Mucosa of rectum (tissue), 2 donors: ENCODE measurements around the gene DRC1.
"Not testable (repeated sequence)": the region's sequence is repeated elsewhere in the genome, so short reads cannot be mapped to it uniquely, and the experiment has no call there.

ENCODE experiments used
- H3K27ac ChIP-seq, 2 donors: one replicate each; pipeline ENCODE4 v1.7.0; 2013; ENCODE audit warnings: inconsistent platforms in 2 of 2, low read depth in 2 of 2, low read length in 2 of 2
- H3K27me3 ChIP-seq, 2 donors: one replicate each; pipeline ENCODE4 v1.7.0; 2013; ENCODE audit warnings: low read length in 2 of 2; ENCODE audit not compliant: control insufficient read depth in 2 of 2, insufficient read depth in 2 of 2
- H3K36me3 ChIP-seq, 2 donors: one replicate each; pipeline ENCODE4 v1.7.0; 2013; ENCODE audit warnings: low read length in 2 of 2; ENCODE audit not compliant: control insufficient read depth in 2 of 2, insufficient read depth in 2 of 2
- H3K4me1 ChIP-seq, 2 donors: one replicate each; pipeline ENCODE4 v1.7.0; 2013; ENCODE audit warnings: low read length in 2 of 2, mild to moderate bottlenecking in 1 of 2; ENCODE audit not compliant: control insufficient read depth in 2 of 2, insufficient read depth in 2 of 2
- H3K4me3 ChIP-seq, 2 donors: one replicate each; pipeline ENCODE4 v1.7.0; 2013; ENCODE audit warnings: low read length in 2 of 2
- H3K9ac ChIP-seq, 2 donors: one replicate each; pipeline ENCODE4 v1.7.0; 2013; ENCODE audit warnings: low read length in 2 of 2, low read depth in 1 of 2, mild to moderate bottlenecking in 1 of 2
- H3K9me3 ChIP-seq, 2 donors: one replicate each; pipeline ENCODE4 v1.7.0; 2013; ENCODE audit warnings: low read length in 2 of 2; ENCODE audit not compliant: control insufficient read depth in 2 of 2
- donor health status: healthy.
- donor health status: Normal muscosa, but diverticular disease.

DRC1 gene

DNA sequence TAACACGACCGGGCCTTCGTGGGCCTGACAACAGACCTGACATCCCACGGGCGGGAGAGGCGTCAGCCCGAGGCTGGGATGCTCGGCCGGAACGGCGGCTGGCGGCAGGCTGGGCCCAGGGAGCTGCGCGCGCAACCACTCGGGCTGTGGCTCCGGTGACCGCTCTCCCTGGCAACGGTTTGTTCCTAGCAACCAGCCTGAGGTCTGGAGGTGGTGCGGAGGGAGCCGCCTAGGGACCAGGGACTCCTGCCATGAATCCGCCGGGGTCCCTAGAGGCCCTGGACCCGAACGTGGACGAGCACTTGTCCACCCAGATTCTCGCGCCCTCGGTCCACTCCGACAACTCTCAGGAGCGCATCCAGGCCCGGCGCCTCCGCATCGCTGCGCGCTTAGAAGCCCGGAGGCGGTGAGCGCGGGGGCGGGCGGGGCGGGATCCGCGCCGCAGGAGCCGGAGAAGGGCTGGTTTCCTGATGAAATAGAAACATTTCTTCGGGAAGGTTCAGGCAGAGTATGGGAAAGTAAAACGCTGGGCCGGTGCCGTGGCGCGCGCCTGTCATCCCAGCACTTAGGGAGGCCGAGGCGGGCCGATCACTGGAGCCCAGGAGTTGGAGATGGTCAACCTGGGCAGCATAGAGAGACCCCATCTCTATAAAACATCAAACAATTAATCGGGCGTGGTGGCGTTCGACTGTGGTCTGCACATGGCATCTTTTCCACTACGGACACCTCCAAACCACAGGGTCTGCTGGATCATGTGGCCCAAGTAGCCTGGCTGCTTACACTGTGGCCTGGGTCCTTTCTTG is at the start of gene DRC1:
DRC1 (plus strand) TSS at position 182 of the 803 bp plus-strand sequence; CDS start at position 252, 70 bp downstream.
- Histone ChIP-seq H3K4me3 (peak within 1 kb of the TSS in 1 of 2 donors; percentile 5), H3K9ac (no peak within 1 kb of the TSS), H3K27me3 (peaks cover 0 to 5% of the 10 kb centered on the region in 2 donors)

GRCh38 chr2:26352892-26353291 is 48.8 kb upstream of the DRC1 start:
- Histone ChIP-seq H3K27me3 (no peaks in the 10 kb centered on the region), H3K4me1 (peaks cover 0 to 1% of the 10 kb centered on the region in 2 donors), H3K4me3 (no peak overlapping the region), H3K9ac (no peak overlapping the region), H3K9me3 (no peaks in the 10 kb centered on the region), H3K36me3 (no peaks in the 10 kb centered on the region), H3K27ac (no peak overlapping the region)

More for the DNA sequence above, at the start of gene DRC1:
- no peaks in the 10 kb centered on the region for H3K36me3 ChIP-seq
- no peaks in the 10 kb centered on the region for H3K4me1 ChIP-seq
- H3K9me3 ChIP-seq = no peaks in the 10 kb centered on the region
- H3K27ac ChIP-seq = no peak within 1 kb of the TSS

- not testable (repeated sequence) for H3K36me3 ChIP-seq, H3K4me1 ChIP-seq, H3K4me3 ChIP-seq, H3K27ac ChIP-seq, H3K9me3 ChIP-seq, H3K27me3 ChIP-seq, H3K9ac ChIP-seq
Measured at GRCh38 chr2:26354469-26354868, 47.3 kb upstream of the DRC1 start.

DNA sequence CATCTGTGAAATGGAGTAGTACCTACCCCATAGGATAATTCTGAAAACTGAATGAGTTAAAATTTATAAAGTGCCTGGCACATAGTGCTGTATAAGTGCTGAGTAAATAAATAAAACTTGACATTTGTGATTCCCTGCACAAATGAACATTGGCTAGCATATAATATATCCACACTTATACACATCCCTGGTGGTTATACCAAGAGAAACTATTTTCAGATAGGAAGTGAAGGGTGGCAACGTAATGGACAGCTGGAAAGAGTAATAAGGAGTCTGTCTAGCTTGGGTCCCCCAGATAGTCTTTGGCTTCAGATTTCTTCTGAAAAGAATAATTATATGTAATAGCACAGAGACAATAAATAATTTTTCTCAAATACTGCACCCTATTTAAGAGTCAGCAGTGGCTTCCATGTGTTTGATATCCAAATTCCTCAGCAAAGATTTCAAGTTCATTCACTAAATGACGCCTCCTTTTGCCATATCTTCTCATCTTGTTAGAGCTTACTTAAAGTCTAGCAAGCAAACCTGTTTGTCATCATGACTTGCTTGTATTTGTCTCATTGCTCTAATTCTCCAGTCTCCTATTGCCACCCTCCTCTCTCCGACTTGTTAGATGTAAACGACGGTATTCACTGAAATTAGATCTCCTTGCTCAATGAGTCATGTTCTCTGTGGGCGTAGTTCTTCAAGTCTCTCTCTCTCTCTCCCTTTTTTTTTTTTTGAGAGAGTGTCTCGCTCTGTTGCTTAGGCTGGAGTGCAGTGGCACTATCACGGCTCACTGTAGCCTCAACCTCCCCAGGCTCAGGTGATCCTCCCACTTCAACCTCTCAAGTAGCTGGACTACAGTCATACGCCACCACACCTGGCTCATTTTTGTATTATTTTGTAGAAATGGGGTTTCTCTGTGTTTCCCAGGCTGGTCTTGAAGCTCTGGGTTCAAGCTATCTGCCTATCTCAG is 46.4 kb upstream of the DRC1 start:
- Histone ChIP-seq H3K27ac (no peak overlapping the region), H3K4me3 (no peak overlapping the region), H3K36me3 (no peaks in the 10 kb centered on the region)

DNA sequence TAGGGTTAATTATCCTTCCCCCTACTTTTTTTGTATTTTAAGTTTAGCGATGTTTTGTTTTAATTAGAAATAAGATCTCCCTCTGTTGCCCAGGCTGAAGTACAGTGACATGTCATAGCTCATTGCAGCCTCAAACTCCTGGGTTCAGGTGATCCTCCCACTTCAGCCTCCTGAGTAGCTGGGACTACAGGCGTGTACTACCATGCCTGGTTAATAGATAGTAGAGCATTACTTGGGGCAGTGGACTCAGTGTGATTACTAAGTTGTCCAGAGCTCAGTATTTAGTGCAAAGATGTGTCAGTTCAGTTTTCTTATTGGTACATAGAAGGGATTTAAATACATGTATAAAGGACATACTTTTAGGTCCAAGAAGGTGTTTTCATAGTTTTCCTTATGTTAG is 45.6 kb upstream of the DRC1 start:
- H3K27me3 ChIP-seq = no peaks in the 10 kb centered on the region
- no peaks in the 10 kb centered on the region for H3K9me3 ChIP-seq
- no peak overlapping the region for H3K4me3 ChIP-seq
- no peak overlapping the region for H3K9ac ChIP-seq
- no peaks in the 10 kb centered on the region for H3K4me1 ChIP-seq
- no peak overlapping the region for H3K27ac ChIP-seq
- H3K36me3 ChIP-seq = no peaks in the 10 kb centered on the region

More for the DNA sequence above, 46.4 kb upstream of the DRC1 start:
- H3K27me3 ChIP-seq = no peaks in the 10 kb centered on the region
- no peak overlapping the region for H3K9ac ChIP-seq
- no peaks in the 10 kb centered on the region for H3K9me3 ChIP-seq
- no peaks in the 10 kb centered on the region for H3K4me1 ChIP-seq

DNA sequence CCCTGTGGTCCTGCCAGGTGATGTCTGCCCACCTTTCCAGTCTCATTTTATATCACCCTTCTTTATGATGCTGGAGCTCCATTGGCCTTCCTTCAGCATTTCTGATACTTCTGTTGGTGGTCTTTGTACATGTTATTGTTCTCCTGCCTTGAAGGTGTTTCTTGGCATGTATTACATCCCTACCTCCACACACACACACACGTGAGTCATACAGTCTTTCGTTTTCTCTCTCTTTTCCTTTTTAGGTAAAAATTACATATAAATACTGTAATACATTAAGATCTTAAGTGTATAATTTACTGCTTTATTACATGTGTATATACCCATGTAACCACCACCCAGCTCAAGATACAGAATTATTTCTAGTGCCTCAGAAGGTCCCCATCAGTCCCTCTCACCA is 44.9 kb upstream of the DRC1 start:
- no peaks in the 10 kb centered on the region for H3K4me1 ChIP-seq
- H3K27ac ChIP-seq = no peak overlapping the region
- no peak overlapping the region for H3K4me3 ChIP-seq
- H3K36me3 ChIP-seq = no peaks in the 10 kb centered on the region
- no peak overlapping the region for H3K9ac ChIP-seq
- H3K9me3 ChIP-seq = no peaks in the 10 kb centered on the region
- H3K27me3 ChIP-seq = no peaks in the 10 kb centered on the region

- H3K4me1 ChIP-seq = peaks cover 0 to 5% of the 10 kb centered on the region in 2 donors
- H3K27me3 ChIP-seq = no peaks in the 10 kb centered on the region
- no peaks in the 10 kb centered on the region for H3K9me3 ChIP-seq
- H3K36me3 ChIP-seq = no peaks in the 10 kb centered on the region
- no peak overlapping the region for H3K9ac ChIP-seq
- no peak overlapping the region for H3K27ac ChIP-seq
- H3K4me3 ChIP-seq = no peak overlapping the region
Measured at GRCh38 chr2:26359886-26360473, 41.7 kb upstream of the DRC1 start.

GRCh38 chr2:26363323-26363722 is 38.4 kb upstream of the DRC1 start:
- H3K4me1 ChIP-seq = peaks cover 0 to 5% of the 10 kb centered on the region in 2 donors
- H3K36me3 ChIP-seq = peaks cover 8 to 14% of the 10 kb centered on the region in 2 donors
- no peak overlapping the region for H3K27ac ChIP-seq
- H3K9ac ChIP-seq = no peak overlapping the region
- no peaks in the 10 kb centered on the region for H3K9me3 ChIP-seq
- H3K27me3 ChIP-seq = no peaks in the 10 kb centered on the region
- no peak overlapping the region for H3K4me3 ChIP-seq

DNA sequence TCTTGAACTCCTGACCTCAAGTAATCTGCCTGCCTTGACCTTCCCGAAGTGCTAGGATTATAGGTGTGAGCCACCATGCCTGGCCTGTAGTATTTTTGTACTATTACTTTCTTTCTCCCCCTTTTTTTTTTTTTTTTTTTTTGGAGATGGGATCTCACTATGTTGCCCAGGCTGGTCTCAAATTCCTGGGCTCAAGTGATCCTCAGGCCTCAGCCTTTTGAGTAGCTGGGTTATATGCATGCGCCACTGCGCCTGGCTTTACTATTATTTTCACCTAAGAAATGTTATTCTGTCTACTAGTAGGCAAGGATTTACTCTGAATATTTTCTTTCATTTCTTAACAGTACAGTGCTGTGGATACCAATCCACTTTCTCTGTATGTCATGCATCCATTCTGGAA is 37.8 kb upstream of the DRC1 start:
- H3K9me3 ChIP-seq = no peaks in the 10 kb centered on the region
- no peaks in the 10 kb centered on the region for H3K27me3 ChIP-seq
- H3K4me3 ChIP-seq = no peak overlapping the region
- H3K36me3 ChIP-seq = peaks cover 9 to 16% of the 10 kb centered on the region in 2 donors
- no peak overlapping the region for H3K27ac ChIP-seq
- H3K4me1 ChIP-seq = peaks cover 0 to 5% of the 10 kb centered on the region in 2 donors
- no peak overlapping the region for H3K9ac ChIP-seq

- H3K4me1 ChIP-seq = peaks cover 0 to 5% of the 10 kb centered on the region in 2 donors
- no peaks in the 10 kb centered on the region for H3K9me3 ChIP-seq
- H3K36me3 ChIP-seq = peaks cover 9 to 16% of the 10 kb centered on the region in 2 donors
- H3K9ac ChIP-seq = no peak overlapping the region
- H3K27ac ChIP-seq = no peak overlapping the region
- H3K27me3 ChIP-seq = no peaks in the 10 kb centered on the region
- H3K4me3 ChIP-seq = no peak overlapping the region
Measured at GRCh38 chr2:26364669-26365068, 37.1 kb upstream of the DRC1 start.
